VCaP (cell line): ENCODE results near the gene PARP15.

Experiments
- H3K27ac ChIP-seq: fragments of 450-650 bp; 2 replicates; pipeline ENCODE4 v1.5.1; 2017
- TF ChIP-seq, protein P1 (sequence below): fragments of 450-650 bp; conservative IDR thresholded peaks from 2 replicates; pipeline ENCODE4 v1.5.1; 2017; ENCODE audit warnings: mild to moderate bottlenecking, moderate library complexity

Gene PARP15

GRCh38 chr3:122586773-122587485 lies 9.5 kb downstream of the PARP15 start:
- TF ChIP-seq, protein P1, sequence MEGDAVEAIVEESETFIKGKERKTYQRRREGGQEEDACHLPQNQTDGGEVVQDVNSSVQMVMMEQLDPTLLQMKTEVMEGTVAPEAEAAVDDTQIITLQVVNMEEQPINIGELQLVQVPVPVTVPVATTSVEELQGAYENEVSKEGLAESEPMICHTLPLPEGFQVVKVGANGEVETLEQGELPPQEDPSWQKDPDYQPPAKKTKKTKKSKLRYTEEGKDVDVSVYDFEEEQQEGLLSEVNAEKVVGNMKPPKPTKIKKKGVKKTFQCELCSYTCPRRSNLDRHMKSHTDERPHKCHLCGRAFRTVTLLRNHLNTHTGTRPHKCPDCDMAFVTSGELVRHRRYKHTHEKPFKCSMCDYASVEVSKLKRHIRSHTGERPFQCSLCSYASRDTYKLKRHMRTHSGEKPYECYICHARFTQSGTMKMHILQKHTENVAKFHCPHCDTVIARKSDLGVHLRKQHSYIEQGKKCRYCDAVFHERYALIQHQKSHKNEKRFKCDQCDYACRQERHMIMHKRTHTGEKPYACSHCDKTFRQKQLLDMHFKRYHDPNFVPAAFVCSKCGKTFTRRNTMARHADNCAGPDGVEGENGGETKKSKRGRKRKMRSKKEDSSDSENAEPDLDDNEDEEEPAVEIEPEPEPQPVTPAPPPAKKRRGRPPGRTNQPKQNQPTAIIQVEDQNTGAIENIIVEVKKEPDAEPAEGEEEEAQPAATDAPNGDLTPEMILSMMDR: no peak

GRCh38 chr3:122587572-122587971 lies 10.1 kb downstream of the PARP15 start:
- H3K27ac ChIP-seq: no peak overlapping the region
- TF ChIP-seq, protein P1: no peak

More at GRCh38 chr3:122586773-122587485, 9.5 kb downstream of the PARP15 start:
- H3K27ac ChIP-seq: no peak overlapping the region

- H3K27ac ChIP-seq: no peak overlapping the region
- TF ChIP-seq, protein P1: no peak
Observed at GRCh38 chr3:122589297-122589696, 11.8 kb downstream of the PARP15 start.

GRCh38 chr3:122590610-122591009 lies 13.2 kb downstream of the PARP15 start:
- TF ChIP-seq, protein P1: no peak
- no peak overlapping the region for H3K27ac ChIP-seq

- H3K27ac ChIP-seq: no peak overlapping the region
- TF ChIP-seq, protein P1: no peak
Observed at GRCh38 chr3:122594025-122594424, 16.6 kb downstream of the PARP15 start.

DNA sequence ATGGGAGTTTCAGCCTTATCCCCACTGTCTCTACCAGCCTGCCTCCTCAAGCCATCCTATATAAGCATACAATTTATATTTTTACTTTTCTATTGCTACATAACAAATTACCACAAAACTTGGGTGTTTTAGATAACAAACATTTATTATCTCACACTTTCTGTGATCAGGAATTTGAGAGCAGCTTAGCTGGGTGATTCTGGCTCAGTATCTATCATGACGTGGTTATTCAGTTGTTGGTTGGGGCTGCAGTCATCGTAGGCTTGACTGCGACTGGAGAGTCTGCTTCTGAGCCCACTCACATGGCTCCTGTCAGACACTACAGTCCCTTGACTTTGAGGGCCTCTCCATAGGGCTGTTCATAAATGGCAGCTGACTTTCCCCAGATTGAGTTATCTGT lies 20.7 kb downstream of the PARP15 start:
- TF ChIP-seq, protein P1: no peak
- no peak overlapping the region for H3K27ac ChIP-seq

DNA sequence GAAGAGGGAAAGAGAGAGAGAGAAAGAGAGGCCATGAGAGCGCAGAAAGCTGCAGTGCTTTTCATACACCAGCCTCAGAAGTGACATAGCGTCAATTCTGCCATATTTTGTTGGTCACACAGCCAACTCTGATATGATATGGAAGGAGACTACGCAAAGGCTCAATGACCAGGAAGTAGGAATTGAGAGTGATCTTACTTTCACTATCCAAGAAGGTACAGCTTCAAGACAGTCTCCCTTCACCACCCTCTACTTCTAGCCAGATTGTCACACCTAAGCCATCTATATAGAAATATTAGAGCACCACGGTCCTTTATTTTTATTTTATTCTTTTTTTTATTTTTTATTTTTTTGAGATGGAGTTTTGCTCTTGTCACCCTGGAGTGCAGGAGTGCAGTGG lies 21.1 kb downstream of the PARP15 start:
- no peak overlapping the region for H3K27ac ChIP-seq
- TF ChIP-seq, protein P1: no peak
